ENCODE measurements around the gene TMCC2. TPM values are rescaled to one million over a fixed set of nuclear protein-coding genes. Genes with fewer than 3 reads are reported as not detected.

The TMCC2 gene
- total and polyA plus RNA-seq, 3 donors from 2014 or later: 8.5 to 14.7 (median 12.1) TPM

DNA sequence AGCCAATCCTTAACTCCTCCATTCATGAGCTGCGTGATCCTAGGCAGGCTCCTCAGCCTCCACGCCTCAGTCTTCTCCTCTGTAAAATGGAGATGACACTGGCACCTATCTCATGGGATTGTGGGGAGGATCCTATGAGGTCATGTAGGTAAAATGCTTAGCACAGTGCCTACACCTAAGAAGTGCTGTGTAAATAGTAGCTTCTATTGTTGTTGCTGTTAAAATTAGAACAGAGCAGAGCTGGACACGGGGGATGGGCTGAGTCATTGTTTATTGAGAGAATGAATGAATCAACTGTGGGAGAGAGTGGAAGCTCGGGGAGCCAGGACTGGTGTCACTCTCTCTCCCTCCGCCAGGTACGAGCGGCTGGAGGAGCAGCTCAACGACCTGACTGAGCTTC, 43.0 kb downstream of the TMCC2 start:
- WGBS, 2 donors: 74 to 76% methylated on average over 8 of the region's 8 CpGs
- TF ChIP-seq, protein P1, sequence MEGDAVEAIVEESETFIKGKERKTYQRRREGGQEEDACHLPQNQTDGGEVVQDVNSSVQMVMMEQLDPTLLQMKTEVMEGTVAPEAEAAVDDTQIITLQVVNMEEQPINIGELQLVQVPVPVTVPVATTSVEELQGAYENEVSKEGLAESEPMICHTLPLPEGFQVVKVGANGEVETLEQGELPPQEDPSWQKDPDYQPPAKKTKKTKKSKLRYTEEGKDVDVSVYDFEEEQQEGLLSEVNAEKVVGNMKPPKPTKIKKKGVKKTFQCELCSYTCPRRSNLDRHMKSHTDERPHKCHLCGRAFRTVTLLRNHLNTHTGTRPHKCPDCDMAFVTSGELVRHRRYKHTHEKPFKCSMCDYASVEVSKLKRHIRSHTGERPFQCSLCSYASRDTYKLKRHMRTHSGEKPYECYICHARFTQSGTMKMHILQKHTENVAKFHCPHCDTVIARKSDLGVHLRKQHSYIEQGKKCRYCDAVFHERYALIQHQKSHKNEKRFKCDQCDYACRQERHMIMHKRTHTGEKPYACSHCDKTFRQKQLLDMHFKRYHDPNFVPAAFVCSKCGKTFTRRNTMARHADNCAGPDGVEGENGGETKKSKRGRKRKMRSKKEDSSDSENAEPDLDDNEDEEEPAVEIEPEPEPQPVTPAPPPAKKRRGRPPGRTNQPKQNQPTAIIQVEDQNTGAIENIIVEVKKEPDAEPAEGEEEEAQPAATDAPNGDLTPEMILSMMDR (IDR thresholded peaks at IDR 0.05): no peak
- no peak for TF ChIP-seq POLR2A (IDR thresholded peaks at IDR 0.05)
- Histone ChIP-seq H3K4me3 (no peak overlapping the region), H3K27ac (no peak overlapping the region), H3K27me3 (no peaks in the 10 kb centered on the region), H3K36me3 (ENCODE audit: low read depth, missing control alignments) (no peaks in the 10 kb centered on the region), H3K4me1 (peaks cover 17% of the 10 kb centered on the region), H3K9me3 (no peaks in the 10 kb centered on the region)
- intact Hi-C loops (cut with DNase I; ENCODE audit: low total_unique reads): loop anchor here (5.0 kb wide), 1 partner anchor 57 kb away; no protein-coding TSS in a partner anchor
- DNase-seq: no peak

DNA sequence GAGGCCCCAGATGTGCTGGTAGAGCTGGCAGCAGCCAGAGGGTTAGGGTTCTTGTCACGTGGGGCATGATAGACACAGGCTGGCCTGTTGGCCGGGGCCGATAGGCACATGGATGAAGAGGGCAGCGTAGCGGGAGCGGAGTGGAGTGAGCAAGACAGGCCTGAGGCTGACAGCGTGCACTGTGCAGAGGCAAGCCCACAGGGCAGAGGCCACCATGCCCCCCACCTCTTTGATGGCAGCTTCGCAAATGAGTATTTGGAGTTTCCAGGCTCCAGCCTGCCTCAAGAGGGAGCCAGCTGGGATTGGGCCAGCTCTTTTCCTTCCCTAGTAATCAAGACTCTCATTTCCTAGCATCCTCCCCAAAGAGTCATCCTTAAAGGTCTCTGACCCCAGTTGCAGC, 43.5 kb downstream of the TMCC2 start:
- Histone ChIP-seq H3K4me1 (peaks cover 17% of the 10 kb centered on the region), H3K4me3 (no peak overlapping the region), H3K27me3 (no peaks in the 10 kb centered on the region), H3K27ac (no peak overlapping the region), H3K36me3 (ENCODE audit: low read depth, missing control alignments) (no peaks in the 10 kb centered on the region), H3K9me3 (no peaks in the 10 kb centered on the region)
- WGBS, 2 donors: 71 to 79% methylated on average over 8 of the region's 8 CpGs
- DNase-seq: peak; percentile 70
- no peak for TF ChIP-seq POLR2A (IDR thresholded peaks at IDR 0.05)
- TF ChIP-seq, protein P1 (IDR thresholded peaks at IDR 0.05): no peak
- intact Hi-C loops (cut with DNase I; ENCODE audit: low total_unique reads): loop anchor here (5.0 kb wide), 1 partner anchor 56 kb away; no protein-coding TSS in a partner anchor

DNA sequence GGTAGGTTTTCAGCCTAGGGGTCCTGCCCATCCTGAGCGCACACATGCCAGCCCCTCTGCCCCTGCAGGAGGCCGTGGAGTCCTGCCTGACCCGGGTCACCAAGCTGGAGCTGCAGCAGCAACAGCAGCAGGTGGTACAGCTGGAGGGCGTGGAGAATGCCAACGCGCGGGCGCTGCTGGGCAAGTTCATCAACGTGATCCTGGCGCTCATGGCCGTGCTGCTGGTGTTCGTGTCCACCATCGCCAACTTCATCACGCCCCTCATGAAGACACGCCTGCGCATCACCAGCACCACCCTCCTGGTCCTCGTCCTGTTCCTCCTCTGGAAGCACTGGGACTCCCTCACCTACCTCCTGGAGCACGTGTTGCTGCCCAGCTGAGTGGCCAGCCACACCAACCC, 44.0 kb downstream of the TMCC2 start:
- intact Hi-C loops (cut with DNase I; ENCODE audit: low total_unique reads): loop anchor here (5.0 kb wide), 1 partner anchor 56 kb away; no protein-coding TSS in a partner anchor
- Histone ChIP-seq H3K9me3 (no peaks in the 10 kb centered on the region), H3K4me1 (peaks cover 17% of the 10 kb centered on the region), H3K36me3 (ENCODE audit: low read depth, missing control alignments) (no peaks in the 10 kb centered on the region), H3K4me3 (no peak overlapping the region), H3K27me3 (no peaks in the 10 kb centered on the region), H3K27ac (no peak overlapping the region)
- TF ChIP-seq, protein P1 (IDR thresholded peaks at IDR 0.05): no peak
- no peak for TF ChIP-seq POLR2A (IDR thresholded peaks at IDR 0.05)
- DNase-seq: no peak
- 94 to 97% methylated on average over 15 to 18 of the region's 18 CpGs for WGBS, 2 donors

DNA sequence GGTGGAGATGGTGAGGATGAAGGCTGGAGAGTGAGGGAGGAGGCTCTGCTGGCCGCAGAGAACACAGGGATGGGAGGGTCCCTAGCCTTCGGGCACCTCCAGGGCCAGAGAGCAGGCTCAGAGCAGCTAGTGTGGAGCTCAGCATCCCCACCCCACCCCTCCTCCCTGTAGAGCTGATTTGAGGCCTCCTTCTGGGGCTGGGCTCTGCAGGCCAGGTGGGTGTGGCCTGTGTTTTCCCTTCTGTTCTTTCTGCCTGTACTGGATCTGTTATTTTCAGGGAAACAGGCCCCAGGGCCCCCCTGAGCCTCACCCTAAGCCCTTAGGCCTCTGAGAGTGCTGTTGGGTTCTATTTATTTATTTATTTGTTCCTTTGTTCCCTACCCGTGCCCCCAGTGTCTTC, 44.8 kb downstream of the TMCC2 start:
- 70 to 81% methylated on average over 3 of the region's 3 CpGs for WGBS, 2 donors
- Histone ChIP-seq H3K4me3 (no peak overlapping the region), H3K27ac (no peak overlapping the region), H3K36me3 (ENCODE audit: low read depth, missing control alignments) (no peaks in the 10 kb centered on the region), H3K27me3 (no peaks in the 10 kb centered on the region), H3K4me1 (peaks cover 17% of the 10 kb centered on the region), H3K9me3 (no peaks in the 10 kb centered on the region)
- no peak for DNase-seq
- TF ChIP-seq, protein P1 (IDR thresholded peaks at IDR 0.05): no peak
- no peak for TF ChIP-seq POLR2A (IDR thresholded peaks at IDR 0.05)
- intact Hi-C loops (cut with DNase I; ENCODE audit: low total_unique reads): loop anchor here (5.0 kb wide), 1 partner anchor 55 kb away; no protein-coding TSS in a partner anchor

DNA sequence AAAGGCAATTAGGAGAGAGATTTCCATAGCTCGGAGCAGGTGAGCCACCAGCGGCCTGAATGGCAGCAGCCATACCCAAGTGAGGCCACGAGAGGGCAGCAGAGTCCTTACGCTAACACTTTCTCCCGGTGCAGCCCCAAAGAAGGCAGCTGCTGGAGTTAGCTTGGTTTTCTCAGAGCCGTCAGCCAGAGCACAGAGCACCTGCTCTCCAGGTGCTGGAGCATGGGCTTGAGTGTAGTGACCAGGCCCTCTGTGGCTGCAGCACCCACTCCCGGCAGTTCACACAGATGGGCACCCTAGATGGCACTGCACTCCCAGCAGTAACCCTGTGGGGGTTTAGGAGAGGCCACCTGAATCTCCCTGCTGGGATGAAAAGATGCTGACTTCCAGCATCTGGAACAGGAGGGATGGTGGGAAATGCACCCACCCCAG, 45.8 kb downstream of the TMCC2 start:
- intact Hi-C loops (cut with DNase I; ENCODE audit: low total_unique reads): loop anchor here (5.0 kb wide), 1 partner anchor 54 kb away; no protein-coding TSS in a partner anchor
- DNase-seq: peak; percentile 93
- TF ChIP-seq, protein P1 (IDR thresholded peaks at IDR 0.05): peak; percentile 95 to 97 (median 96)
- no peak for TF ChIP-seq POLR2A (IDR thresholded peaks at IDR 0.05)
- Histone ChIP-seq H3K4me1 (peaks cover 17% of the 10 kb centered on the region), H3K27me3 (no peaks in the 10 kb centered on the region), H3K4me3 (no peak overlapping the region), H3K36me3 (ENCODE audit: low read depth, missing control alignments) (no peaks in the 10 kb centered on the region), H3K9me3 (no peaks in the 10 kb centered on the region), H3K27ac (no peak overlapping the region)
- WGBS, 2 donors: 22% methylated on average over 7 of the region's 7 CpGs; no CpG with 5 or more reads in 1 of the 2 donors

Measured in testis (tissue), 3 donors.